Germinal center (tissue), 1 donor: ENCODE measurements around the gene RUNDC1.
A peak's percentile ranks its signal among the peaks of the same experiment; 100 is the strongest.
"Not testable (repeated sequence)": the region's sequence is repeated elsewhere in the genome, so short reads cannot be mapped to it uniquely, and the experiment has no call there.

Source experiments
- DNase-seq: peaks from one replicate; pipeline ENCODE4 v3.0.0; 2012; ENCODE audit warnings: mixed read lengths, low spot score

Gene RUNDC1

GRCh38 chr17:42980274-42980765 is at the start of gene RUNDC1:
Gene RUNDC1 (plus strand): TSS chr17:42980565. CDS start chr17:42980577, 12 bp downstream.
- DNase-seq: peak; percentile 95

DNA sequence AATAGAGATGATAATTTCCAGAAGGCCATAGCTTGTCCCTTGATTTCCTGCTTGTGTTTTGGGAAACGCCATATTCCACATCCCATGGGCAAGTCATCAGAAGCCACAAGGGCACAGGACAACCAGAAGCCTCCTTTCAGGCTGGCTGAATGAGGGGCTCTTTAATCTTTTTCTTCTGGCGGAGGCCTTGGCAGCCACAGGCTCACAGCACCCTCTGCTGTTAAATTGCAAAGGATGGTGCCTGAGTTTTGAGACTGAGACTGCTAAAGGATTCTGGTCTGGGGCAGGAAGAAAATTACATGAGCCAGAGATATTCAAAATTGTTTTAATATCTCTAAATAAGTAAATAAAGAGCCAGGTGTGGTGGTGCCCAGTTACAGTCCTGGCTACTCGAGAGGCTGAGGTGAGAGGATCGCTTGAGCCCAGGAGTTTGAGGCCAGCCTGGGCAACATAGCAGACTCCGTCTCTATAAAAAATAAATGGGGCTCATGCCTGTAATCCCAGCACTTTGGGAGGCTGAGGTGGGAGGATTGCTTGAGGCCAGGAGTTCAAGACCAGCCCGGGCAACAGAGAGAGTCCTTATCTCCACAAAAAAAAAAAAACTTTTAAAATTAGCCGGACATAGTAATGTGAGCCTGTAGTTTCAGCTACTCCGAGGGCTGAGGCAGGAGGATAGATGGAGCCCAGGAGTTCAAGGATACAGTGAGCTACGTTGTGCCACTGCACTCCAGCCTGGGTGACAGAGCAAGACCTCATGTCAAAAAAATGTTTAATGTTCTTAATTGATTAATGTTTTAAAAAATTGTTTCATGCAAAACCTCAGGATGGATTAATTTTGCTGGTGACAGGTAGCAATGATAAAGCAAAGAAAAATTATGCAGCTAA is 42.4 kb upstream of the RUNDC1 start:
- peak; percentile 32 for DNase-seq

- DNase-seq: no peak
These were observed 36.2 kb upstream of the RUNDC1 start for GRCh38 chr17:42944211-42944610.

DNA sequence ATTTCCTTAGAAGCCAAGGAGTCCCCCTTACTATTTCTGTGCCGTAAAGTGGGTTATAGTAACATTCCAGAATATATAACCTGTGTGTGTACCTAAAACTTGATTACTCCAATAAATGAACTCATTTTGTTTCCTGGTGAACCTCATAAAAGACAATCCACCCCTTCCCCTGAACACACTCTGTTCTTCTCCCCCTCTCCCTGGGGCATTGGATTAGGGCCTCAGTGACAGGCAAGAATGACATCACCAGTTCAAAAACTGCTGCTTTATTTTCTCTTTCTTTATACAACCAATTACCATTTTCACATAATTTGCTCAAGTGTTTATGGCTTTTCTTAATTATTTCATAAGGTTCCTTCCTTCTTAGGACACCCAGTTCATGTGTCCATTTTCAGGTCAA is 33.6 kb upstream of the RUNDC1 start:
- DNase-seq: no peak

GRCh38 chr17:42950044-42950783 is 30.2 kb upstream of the RUNDC1 start:
- no peak for DNase-seq

- no peak for DNase-seq
These were observed 26.7 kb upstream of the RUNDC1 start for GRCh38 chr17:42953669-42954068.

DNA sequence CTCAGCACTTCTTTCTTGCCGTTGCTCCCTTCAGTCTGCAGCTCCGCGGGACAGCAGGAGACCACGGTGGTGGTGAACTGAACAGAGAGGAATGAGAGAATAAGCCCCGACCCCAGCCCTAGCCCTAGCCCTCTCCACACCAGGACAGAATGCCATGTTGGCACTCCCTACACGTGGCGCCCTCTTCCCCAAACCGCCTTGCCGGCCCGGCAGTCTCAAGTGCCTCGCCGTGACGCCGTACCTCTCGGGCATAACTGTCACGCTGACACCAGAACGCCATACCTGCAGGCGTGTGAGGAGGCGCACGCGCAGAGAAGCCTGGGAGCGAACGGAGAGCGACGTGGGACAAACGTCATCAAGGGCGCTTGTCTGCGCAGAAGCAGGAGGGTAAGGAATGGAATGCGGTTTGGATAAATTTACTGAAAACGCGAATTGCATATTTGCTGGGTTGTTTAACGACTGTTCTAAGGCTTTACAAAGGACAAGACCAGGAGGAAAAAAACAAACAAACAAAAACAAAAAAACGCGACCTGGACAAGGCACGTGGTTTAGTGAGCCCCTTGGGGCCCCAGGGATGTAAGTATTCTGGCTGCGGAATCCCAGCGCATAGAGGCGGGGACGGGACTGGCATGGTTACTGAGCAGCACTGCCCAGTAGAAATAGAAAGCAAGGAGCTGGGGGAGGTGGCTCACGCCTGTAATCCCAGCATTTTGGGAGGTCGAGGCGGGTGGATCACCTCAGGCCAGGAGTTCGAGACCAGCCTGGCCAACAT is 16.0 kb upstream of the RUNDC1 start, which contains the start of gene AARSD1:
TSS of gene AARSD1 (minus strand) at position 294 of the 772 bp plus-strand sequence. CDS start at position 280, 14 bp downstream.
- DNase-seq: peak; percentile 87

- no peak for DNase-seq
These were observed 12.4 kb upstream of the RUNDC1 start for GRCh38 chr17:42967925-42968324.

GRCh38 chr17:42969001-42969581 is 11.3 kb upstream of the RUNDC1 start:
- DNase-seq: no peak

- DNase-seq: no peak
These were observed 8.8 kb upstream of the RUNDC1 start for GRCh38 chr17:42971589-42971988.

- not testable (repeated sequence) for DNase-seq
These were observed 7.0 kb upstream of the RUNDC1 start for GRCh38 chr17:42973323-42973722.

DNA sequence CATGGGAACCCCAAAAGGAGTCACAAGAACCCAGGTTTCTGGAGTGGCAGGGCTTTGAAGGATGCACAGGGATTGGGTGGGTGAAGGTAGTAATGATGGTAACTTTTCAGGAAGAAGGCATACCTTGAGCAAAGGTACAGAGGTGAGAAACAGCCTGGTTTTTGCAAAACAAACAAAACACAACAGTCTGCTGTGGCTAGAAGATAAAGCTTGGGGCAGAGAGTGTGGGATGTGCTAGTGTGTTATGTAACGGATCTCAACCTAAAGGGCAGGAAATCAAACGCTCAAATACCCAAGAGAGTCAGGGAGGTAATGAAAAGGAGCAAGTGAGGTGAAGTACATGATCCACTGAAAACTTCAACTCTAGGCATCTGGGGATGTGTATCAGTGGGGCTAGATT is 5.1 kb upstream of the RUNDC1 start:
- DNase-seq: no peak

- not testable (repeated sequence) for DNase-seq
These were observed 4.7 kb upstream of the RUNDC1 start for GRCh38 chr17:42975701-42976100.

GRCh38 chr17:42979511-42980273 is 673 bp upstream of the RUNDC1 start, which contains the start of gene PTGES3L:
Gene PTGES3L (minus strand): TSS chr17:42980080. CDS start chr17:42980053, 27 bp downstream.
- DNase-seq: peak; percentile 55

DNA sequence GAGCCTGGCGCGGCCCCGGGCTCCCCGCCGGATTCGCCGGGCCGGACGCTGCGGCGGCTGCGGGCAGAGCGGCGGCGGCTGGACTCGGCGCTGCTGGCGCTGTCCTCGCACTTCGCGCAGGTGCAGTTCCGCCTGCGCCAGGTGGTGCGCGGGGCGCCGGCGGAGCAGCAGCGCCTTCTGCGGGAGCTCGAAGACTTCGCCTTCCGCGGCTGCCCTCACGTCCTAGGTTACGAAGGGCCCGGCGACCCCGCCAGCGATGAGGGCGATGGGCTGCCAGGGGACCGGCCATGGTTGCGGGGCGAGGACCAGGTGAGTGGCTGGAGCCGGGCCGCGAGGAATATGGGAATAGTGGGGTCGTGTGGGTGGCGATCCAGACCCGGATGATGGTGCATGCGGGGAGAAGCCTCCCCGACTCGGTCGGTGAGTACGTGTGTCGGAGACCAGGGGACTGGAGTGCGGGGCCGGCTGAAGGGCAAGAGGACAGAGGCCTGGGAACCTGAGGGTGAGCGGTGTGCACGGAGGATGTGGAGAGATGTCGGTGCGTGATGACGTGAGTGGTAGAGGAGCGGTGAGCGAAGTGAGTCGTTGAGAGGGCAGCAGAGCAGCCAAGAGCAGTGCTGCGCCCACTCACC is 517 bp downstream of the RUNDC1 start:
- DNase-seq: peak; percentile 79

DNA sequence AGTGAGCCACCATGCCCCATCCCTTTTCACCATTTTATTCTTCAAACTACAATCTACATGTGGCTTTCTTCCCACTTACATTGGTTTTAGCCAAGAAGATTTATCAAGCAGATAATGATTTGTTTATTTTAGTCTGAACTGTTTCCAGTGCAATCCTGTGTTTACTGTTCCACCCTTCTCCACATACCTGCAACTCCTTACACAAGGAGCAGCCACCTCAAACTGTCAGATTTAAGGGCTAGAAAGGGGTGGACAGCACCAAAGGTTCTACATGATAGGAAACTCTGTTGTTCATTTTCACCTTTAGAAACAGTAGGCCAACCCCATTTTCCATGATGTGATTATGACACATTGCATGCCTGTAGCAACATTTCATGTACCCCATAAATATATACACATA is 1.9 kb downstream of the RUNDC1 start:
- DNase-seq: no peak

DNA sequence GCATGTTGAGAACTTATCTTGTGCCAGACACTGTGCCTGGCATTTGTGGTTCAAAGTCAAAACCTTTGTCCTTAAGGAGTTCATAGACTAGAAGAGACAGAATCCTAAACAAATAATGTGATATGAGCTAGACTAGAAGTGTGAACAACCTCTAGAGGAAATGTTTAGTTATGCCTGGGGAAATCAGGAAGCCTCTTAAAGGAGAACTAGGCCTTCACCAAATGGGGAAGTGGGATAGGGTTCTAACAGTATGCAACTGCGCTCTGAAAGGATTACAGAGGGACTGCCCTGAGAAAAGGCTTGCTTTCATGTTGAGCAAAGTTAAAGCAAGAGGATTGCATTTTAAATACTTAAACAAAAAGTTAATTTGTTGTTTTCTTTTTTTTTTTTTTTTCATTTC is 4.9 kb downstream of the RUNDC1 start:
- DNase-seq: peak; percentile 76

- no peak for DNase-seq
These were observed 8.8 kb downstream of the RUNDC1 start for GRCh38 chr17:42989141-42989540.

DNA sequence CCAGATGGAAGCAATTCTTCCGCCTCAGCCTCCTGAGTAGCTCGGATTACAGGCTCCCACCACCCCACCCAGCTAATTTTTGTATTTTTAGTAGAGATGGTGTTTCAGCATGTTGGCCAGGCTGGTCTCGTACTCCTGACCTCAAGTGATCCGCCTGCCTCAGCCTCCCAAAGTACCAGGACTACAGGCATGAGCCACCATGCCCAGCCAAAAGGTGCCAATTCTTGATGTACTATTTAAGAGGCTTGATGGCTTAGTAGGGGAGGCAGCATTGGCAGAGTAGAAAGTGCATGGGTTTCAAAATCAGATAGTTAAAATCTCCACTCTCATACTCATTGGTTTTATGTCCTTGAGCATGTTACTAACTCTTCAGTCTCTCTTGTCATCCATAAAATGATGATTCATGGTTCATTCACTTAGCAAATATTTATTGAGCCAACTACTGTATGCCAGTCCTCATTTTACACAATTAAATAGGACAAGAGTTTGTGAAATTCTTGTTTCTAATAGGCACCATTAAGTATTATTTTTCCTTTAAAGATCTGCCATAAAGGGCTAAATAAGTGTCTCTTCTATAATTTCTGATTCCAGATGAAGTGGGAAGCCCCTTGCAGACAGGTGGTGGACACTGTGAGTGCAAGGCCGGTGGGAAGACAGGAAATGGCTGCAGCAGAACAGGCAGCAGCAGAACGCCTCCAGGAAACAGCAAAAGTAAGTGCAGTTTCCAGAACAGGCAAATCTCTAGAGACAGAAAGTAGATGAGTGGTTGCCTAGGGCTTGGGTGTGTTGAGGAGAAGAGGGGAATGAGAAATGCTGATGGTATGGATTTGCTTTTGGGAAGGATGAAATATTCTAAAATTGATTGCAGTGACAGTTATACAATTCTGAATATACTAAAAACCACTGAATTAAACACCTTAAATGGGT is 9.6 kb downstream of the RUNDC1 start:
- DNase-seq: no peak
